HUDEP-2 (cell line): ENCODE data around the gene CORO7.
"Not testable (repeated sequence)": the region's sequence is repeated elsewhere in the genome, so short reads cannot be mapped to it uniquely, and the experiment has no call there.

Experiments used
- DNase-seq, 76 experiments: peaks; one replicate each; lab custom pipeline; 2025; ENCODE audit not compliant: unreplicated experiment in 76 of 76; lab: John Stamatoyannopoulos, UW

CORO7 gene

GRCh38 chr16:4403133-4403949 is 13.1 kb downstream of the CORO7 start:
- DNase-seq = no peak

DNA sequence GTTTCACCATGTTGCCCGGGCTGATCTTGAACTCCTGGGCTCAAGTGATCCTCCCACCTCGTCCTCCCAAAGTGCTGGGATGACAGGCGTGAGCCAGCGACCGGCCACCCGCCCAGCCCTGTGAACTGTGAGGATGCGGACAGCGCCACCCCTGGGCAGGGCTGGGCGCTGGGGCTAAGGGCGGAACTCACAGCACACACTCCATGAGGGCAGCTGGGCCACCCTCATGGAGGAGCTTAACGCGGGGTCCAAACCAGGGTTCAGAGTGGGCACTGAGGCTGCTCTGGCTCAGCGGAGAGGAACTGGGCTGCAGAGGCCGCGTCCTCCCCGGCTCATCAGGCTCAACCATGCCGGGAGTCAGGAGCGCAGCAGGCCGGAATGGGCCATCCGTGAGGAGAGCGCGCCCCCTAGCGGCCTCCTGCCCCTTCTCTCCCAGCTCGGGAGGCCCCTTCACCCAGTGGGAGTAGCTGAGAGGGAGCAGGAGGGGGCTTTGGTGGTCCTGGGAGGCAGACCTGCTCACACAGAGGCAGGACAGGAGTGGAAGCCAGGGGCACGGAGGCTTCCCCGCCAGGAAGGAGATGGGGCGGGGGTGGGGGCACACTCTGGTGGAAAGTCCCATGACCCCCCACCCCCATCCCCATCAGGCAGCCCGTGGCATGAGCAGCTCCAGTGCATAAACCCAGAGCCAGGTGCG is 13.8 kb downstream of the CORO7 start:
- peak in 66 of 76 experiments; percentile 5 to 76 (median 52) for DNase-seq

- no peak for DNase-seq
Observed at GRCh38 chr16:4401510-4401909, 14.9 kb downstream of the CORO7 start.

DNA sequence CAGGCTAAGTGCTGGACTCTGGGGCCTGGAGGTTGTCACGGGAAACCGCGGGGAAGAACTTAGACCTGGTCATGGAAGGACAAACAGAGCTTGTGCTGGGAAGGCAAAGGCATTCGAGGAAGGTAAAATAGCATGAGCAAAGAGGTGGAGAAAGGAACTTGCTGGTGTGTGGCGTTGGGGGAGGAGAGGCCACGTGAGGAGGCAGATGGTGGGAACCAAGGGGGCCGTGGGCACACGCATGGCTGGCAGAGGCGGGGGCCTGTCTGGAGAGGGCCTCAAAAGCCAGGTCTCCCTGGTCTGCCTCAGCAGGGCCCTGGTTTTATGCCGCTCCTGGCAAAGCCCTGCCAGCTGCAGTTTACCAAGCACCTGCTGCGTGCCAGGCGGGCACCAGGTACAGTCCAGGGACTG is 15.3 kb downstream of the CORO7 start:
- no peak for DNase-seq

DNA sequence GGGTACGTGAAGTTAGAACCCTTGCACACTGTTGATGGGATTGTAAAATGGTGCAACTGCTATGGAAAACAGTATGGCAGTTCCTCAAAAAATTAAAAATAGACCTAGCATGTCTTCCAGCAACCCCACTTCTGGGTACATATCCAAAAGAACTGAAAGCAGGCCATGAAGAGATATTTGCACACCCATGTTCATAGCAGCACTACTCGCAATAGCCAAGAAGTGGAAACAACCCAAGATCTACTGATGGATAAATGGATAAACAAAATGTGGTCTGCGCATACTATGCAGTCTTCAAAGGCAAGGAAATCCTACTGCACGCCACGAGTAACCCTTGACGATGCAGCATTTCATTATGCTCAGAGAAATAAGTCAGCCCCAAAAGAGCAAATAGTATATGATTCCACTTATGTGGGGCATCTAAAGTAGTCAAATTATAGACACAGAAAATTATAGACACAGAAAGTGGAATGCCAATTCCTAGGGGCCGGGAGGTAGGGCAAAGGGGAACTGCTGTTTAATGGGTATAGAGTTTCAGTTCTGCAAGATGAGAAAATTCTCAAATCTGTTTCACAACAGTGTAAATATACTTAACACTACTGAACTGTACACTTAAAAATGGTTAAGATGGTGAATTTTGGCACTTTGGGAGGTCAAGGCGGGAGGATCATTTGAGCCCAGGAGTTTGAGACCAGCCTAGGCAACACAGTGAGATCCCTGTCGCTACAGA is 17.2 kb downstream of the CORO7 start:
- DNase-seq = no peak

DNA sequence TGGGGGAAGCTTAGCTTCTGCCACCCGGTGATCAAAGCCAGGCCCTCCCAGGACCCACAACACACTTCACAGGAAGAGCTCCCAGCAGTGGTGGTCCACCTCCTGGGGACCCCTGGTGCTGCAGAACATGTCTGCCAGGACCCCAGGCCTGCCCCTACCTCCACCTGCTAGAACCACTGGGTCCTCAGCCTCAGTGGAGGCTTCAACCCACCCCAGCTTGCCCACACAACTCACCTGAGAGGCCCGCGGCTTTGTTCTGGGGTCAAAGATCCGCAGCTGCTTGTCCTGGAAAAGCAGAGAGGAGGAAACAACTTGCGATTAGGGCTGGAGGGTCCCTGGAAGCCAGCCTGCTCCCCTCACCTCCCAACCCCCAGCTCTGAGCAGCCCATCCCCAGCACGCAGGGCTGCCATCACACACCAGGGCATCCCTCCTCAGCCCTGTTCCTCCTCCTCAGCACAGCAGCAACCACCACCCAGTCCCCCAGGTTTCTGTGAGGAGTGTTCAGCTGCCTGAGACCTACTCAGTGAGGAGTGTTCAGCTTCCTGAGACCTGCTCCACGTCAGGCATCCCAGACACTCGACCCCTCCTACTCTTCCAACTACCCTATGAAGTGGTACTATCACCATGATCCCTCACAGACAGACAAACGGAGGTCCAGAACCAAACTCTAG is 21.2 kb downstream of the CORO7 start:
- DNase-seq = no peak

DNA sequence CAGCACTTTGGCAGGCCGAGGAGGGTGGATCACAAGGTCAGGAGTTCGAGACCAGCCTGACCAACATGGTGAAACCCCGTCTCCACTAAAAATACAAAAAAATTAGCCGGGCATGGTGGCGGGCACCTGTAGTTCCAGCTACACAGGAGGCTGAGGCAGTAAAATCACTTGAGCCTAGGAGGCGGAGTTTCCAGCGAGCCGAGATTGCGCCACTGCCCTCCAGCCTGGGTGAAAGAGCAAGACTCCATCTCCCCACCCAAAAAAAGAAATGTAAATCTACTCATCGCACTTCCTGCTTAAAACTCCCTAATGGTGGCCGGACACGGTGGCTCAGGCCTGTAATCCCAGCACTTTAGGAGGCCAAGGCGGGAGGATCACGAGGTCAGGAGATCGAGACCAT is 22.5 kb downstream of the CORO7 start:
- not testable (repeated sequence) for DNase-seq

DNA sequence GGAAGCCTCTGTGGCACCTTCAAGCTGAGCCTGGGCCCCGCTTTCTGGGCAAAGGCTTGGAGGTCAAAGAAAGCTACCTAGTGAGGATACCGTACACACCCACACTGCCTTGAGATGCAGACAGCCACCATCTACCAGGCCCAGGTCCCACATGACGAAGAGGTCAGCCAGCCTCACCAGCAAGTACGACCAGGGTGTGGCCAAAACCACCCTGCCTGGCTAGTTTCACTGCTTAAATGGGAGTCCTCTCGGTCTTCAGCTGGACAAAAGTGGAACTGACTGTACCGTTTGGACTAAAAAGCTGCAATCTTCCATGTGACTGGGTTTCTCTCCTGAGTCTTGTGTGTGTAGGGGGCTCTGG is 23.2 kb downstream of the CORO7 start:
- DNase-seq = no peak

DNA sequence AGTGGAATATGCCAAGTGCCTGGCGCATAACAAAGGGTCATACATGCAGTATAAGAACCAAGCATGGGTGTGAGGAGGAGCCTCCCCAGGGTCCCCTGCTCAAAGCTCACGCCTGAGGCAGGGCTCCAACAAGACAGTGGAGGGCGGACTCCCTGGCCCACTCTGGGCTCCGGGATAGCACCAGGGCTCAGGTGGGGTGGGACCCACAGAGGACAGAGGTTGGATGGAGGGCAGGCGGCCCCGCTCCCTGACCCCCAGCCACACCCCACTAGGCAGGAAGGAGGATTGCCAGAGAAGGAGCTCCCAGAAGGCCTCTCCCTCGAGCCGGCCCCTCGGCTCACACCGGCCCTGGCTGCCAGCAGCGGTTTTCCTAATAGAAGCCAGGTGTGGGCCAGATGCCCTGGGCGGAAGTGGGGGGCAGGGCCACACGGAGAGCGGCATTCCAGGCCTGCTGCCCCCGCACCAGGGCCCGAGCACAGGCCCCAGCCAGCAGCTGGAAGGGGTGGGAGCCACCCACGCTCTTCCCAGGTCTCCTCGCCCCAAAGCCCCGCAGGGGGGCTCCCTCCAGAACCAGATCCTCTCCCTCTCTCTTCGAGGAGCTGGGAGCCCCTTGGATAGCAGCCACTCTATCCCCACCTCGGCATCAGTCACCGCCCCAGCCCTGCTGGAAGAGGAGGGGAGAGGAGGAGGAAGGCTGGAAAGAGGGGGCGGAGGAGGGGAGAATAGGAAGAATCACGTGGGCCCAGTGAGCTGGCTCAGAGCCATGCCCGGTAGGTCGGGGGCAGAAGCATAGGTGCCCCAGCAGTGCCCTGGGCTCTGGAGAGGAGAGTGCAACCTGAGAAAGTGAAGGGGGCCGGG is 23.8 kb downstream of the CORO7 start:
- no peak for DNase-seq

- DNase-seq = no peak
Observed at GRCh38 chr16:4391631-4392381, 24.6 kb downstream of the CORO7 start.

DNA sequence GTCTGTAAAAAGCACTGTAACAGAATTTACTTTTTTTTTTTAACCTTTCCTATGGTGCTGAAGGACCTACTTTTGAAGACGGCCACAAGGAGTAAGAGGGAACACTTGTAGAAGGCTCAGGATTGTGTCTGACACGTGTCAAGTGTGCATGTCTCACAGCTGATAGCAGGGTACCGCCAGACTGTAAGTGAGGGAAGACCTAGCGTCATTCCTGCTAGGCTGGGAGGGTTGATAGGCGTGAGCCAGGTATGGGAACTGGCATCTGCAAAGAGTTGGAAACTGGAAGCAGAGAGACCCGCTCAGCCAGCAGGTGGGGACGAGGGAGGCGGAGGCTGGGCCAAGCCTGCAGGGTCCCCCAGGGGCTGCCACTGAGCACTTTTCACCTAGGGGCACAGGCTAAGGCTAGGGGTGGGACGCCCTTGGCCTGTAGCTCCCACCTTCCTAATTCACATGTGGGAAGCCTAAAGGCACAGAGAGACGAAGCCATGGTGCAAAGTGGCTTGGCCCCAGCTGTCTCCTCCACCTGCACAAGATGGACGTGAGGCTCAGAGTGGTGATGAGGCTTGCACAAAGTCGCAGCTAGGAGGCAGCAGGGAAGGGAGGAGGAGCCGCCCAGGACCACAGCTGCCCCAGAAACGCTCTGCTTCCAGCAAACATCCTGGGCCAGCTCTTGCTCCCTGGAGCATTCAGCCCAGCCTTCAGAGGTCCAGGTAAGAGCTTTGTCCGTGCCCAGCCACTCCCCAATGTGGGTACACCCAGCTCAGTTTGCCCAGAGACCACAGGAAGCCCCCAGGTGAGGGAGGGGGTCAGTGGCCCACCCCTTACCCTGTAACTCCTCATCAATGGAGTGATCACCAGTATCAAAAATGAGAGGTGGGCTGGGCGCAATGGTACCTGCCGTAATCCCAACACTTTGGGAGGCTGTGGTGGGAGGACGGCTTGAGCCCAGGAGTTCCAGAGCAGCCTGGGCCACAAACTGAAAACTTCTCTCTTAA is 25.8 kb downstream of the CORO7 start:
- DNase-seq = no peak

- no peak for DNase-seq
Observed at GRCh38 chr16:4389051-4389955, 27.1 kb downstream of the CORO7 start.

DNA sequence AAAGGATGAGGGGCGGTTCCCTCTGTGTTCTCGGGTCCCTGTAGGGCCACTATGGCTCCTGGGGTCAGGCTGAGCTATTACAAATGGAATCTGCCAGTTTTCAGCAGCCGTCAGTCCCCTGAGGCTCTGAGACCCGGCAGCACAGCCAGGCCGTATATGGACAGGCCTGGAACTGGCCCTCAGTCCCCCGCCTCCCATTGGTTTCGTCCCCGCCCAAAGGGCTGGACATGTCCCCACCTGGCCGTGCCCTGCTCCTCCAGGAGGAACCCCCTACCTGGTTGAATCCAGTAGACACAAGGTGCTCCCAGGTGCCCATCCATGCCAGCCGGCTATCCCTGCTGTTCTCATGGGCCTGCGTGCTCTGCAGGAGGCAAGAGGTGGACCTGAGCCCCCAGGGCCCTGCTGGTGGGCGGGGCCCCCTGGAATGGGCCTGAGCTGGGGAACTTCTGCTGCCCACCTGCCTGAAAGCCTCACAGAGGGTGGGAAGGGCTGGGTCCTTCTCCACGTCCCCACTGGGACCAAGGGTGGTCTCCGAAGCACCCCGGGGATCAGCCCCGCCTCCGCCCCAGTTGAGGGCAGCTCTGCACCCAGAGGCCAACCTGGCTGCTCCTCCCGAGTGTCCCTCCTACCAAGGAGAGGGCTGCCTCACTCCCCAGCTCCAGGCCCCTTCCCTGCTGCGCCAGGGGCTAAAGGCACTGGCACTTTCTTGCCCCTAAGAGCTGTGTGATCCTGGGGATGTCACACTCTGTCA is 27.9 kb downstream of the CORO7 start:
- no peak for DNase-seq

DNA sequence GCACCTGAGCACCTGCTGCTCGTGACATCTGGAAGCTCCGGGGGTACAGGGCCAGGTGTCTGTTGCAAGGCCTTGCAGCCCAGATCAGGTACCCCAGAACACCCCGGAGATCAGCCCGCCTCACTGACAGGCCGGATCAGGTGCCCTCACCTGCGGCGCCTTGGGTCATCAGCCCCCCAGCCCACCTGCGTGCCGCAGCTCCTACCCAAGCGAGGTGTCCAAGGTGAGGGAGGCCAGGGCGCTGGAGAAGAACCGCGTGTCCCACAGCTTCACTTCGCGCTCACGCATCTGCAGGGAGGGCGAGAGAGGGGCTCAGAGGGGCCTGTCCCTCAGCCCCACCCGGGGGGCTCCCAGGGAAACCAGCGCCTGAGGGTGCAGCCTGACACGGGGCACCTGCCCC is 28.6 kb downstream of the CORO7 start:
- no peak for DNase-seq

DNA sequence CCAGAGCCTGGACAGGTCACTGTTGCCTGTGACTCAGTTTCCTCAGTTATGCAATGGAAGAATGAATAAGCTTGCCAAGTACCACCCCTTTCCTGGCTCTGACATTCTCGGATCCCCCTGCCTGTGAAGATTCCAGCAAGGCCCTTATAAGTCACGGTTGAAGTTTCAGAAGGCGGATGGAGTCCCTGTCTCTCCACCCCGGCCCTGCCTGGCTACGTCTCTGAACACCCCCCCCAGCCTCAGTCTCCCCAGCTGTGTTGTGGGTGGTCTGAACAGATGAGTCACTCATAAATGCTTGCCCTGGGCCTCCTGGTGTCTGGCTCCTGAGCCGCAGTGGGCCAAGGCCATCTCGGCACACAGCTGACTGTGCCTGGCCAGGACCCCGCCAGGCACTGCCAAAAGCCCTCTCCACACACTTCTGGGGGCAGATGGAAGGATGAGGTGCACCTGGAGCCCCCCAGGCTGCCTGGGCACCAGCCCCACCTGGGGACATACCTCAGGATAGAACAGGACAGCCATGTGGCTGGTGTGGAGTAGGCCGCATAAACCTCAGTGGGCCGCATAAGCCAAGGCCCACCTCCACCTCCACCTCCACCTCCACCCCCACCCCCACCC is 29.3 kb downstream of the CORO7 start:
- no peak for DNase-seq

- DNase-seq = no peak
Observed at GRCh38 chr16:4386451-4386805, 30.0 kb downstream of the CORO7 start.
